Measurements from ENCODE around the gene KRTAP17-1.

KRTAP17-1 gene

DNA sequence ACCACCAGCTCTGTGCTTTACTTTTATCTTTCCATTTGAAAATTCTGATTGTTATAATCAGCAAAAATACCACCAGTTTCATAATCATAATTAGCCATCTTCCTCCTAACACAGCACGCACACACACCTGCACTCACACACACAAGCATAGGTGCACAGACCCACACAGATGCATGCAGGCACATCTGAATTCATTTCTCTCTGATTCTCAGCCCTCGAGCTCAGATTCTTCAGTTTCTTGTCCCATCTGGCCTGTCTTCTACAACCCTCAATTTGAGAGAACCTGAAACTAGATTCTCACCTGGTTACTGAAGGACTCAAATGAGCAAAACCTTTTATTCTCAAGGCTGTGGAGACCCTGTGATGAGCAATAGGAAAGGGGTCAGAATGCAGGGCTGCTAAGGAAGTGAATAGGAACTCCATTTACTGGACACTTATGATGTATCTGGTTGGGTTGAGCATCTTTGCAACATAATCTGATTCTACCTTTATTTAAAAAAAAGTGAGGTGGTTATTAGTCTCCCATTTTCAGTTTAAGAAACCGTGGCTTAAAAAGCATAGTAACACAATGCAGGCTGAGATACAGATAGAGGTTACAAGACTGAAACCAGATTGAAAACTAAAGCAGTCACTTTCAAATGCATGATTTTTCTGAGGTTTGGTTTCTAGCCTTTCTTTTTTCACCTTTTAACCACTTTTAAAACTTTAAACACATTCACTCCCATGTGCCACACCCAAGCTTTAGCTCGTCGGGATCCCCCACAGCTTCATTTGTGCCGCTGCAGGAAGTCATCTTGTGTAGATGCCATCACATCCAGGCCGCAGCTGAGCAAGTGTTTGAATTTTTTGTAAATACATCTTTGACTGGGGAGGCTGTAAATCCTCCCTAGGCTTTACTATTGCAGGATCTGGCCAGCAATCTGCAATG, 25.7 kb upstream of the KRTAP17-1 start:
- H3K9me3 ChIP-seq (ENCODE audit: severe bottlenecking) = peaks cover 10% of the 10 kb centered on the region
- no peak overlapping the region for H3K4me3 ChIP-seq (ENCODE audit: low read depth, low read length)
- no peaks in the 10 kb centered on the region for H3K36me3 ChIP-seq
- H3K27me3 ChIP-seq (ENCODE audit: insufficient read depth, low read depth, severe bottlenecking) = peaks cover 91% of the 10 kb centered on the region
- no peak overlapping the region for H3K27ac ChIP-seq
- DNase-seq = no peak
- TF ChIP-seq CTCF (IDR thresholded peaks at IDR 0.05; ENCODE audit: low read depth, low read length) = no peak

DNA sequence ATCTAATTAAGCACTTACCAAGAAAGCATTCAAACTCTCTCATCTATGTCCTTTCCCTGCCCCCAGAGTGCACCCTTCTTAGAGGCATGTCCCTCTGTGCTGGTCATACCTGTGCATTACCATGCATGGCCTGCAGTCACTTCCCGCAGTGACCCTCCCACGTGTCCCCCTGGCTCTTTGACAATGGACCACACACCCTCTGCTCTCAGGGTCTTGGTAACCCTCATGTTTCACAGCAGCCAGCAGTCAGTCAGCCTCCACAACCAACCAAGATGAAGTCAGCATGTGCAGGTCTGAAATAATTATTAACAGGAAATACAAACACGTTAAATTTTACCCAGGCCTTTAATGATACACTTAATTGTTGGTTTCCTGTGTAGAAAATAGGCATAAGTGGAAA, 25.0 kb upstream of the KRTAP17-1 start:
- H3K9me3 ChIP-seq (ENCODE audit: severe bottlenecking) = peaks cover 10% of the 10 kb centered on the region
- no peak for TF ChIP-seq CTCF (IDR thresholded peaks at IDR 0.05; ENCODE audit: low read depth, low read length)
- peaks cover 91% of the 10 kb centered on the region for H3K27me3 ChIP-seq (ENCODE audit: insufficient read depth, low read depth, severe bottlenecking)
- no peak for DNase-seq
- H3K36me3 ChIP-seq = no peaks in the 10 kb centered on the region
- no peak overlapping the region for H3K27ac ChIP-seq
- no peak overlapping the region for H3K4me3 ChIP-seq (ENCODE audit: low read depth, low read length)

GRCh38 chr17:41339571-41340172, 24.2 kb upstream of the KRTAP17-1 start:
- H3K9me3 ChIP-seq (ENCODE audit: severe bottlenecking) = peaks cover 10% of the 10 kb centered on the region
- no peak overlapping the region for H3K27ac ChIP-seq
- no peak overlapping the region for H3K4me3 ChIP-seq (ENCODE audit: low read depth, low read length)
- no peaks in the 10 kb centered on the region for H3K36me3 ChIP-seq
- DNase-seq = no peak
- no peak for TF ChIP-seq CTCF (IDR thresholded peaks at IDR 0.05; ENCODE audit: low read depth, low read length)
- H3K27me3 ChIP-seq (ENCODE audit: insufficient read depth, low read depth, severe bottlenecking) = peaks cover 88% of the 10 kb centered on the region

DNA sequence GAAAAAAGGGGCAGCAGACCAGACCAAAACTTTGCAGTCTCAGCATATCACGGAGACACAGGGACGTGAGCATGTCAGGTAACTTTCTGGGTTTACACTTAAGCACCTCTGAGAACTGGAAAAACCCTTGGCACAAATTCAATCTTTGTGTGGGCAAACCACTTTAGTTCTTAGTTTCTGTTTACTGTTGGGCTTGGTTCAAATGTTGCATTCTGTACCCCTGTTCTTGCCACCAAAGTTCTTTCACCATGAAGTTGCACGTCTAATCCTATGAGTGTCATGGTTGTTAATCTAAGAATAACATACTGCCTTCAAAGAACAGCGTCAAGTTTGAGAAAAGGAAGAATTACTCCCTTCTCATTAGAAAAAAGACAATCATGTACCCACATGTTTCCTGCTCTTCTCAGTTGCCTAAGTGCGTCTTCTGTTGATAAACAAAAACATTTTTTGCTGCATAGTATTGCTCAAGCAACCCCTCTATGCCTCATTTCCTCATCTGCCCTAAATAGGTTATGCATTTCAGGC, 23.5 kb upstream of the KRTAP17-1 start:
- Histone ChIP-seq H3K27me3 (ENCODE audit: insufficient read depth, low read depth, severe bottlenecking) (peaks cover 89% of the 10 kb centered on the region), H3K36me3 (no peaks in the 10 kb centered on the region), H3K4me3 (ENCODE audit: low read depth, low read length) (no peak overlapping the region), H3K9me3 (ENCODE audit: severe bottlenecking) (peaks cover 10% of the 10 kb centered on the region), H3K27ac (no peak overlapping the region)
- no peak for DNase-seq
- no peak for TF ChIP-seq CTCF (IDR thresholded peaks at IDR 0.05; ENCODE audit: low read depth, low read length)

GRCh38 chr17:41335747-41336146, 20.2 kb upstream of the KRTAP17-1 start:
- no peak overlapping the region for H3K4me3 ChIP-seq (ENCODE audit: low read depth, low read length)
- no peak for DNase-seq
- no peak for TF ChIP-seq CTCF (IDR thresholded peaks at IDR 0.05; ENCODE audit: low read depth, low read length)
- no peak overlapping the region for H3K27ac ChIP-seq
- peaks cover 90% of the 10 kb centered on the region for H3K27me3 ChIP-seq (ENCODE audit: insufficient read depth, low read depth, severe bottlenecking)
- no peaks in the 10 kb centered on the region for H3K9me3 ChIP-seq (ENCODE audit: severe bottlenecking)
- H3K36me3 ChIP-seq = no peaks in the 10 kb centered on the region
